KMS-11 (cell line): ENCODE results near the gene CCDC149.

Experiments
- H2AFZ ChIP-seq: fragments of 200-600 bp; sonication (generic); 2 replicates; pipeline ENCODE4 v1.6.1; 2016; ENCODE audit warnings: antibody characterized with exemption, mixed run types, low read depth
- H3K27ac ChIP-seq: fragments of 200-600 bp; sonication (generic); 2 replicates; pipeline ENCODE4 v1.6.1; 2016; ENCODE audit warnings: mild to moderate bottlenecking, mixed run types
- H3K27me3 ChIP-seq: fragments of 200-600 bp; sonication (generic); 2 replicates; pipeline ENCODE4 v1.6.1; 2017; ENCODE audit warnings: mild to moderate bottlenecking, low read depth, mixed run types, moderate library complexity; ENCODE audit not compliant: insufficient read depth
- H3K36me3 ChIP-seq: fragments of 200-600 bp; sonication (generic); 2 replicates; pipeline ENCODE4 v1.6.1; 2017; ENCODE audit warnings: mild to moderate bottlenecking, mixed run types; ENCODE audit not compliant: insufficient read depth
- H3K4me1 ChIP-seq: fragments of 200-600 bp; sonication (generic); 2 replicates; pipeline ENCODE4 v1.6.1; 2016; ENCODE audit warnings: mild to moderate bottlenecking, low read depth, mixed run types; ENCODE audit not compliant: poor library complexity, severe bottlenecking
- H3K4me2 ChIP-seq: fragments of 200-600 bp; sonication (generic); 2 replicates; pipeline ENCODE4 v1.7.0; 2016; ENCODE audit warnings: mild to moderate bottlenecking, mixed run types
- H3K4me3 ChIP-seq: fragments of 200-600 bp; sonication (generic); IDR thresholded peaks from 2 replicates; pipeline ENCODE4 v1.6.1; 2017; ENCODE audit warnings: low read depth, low read length, mixed read lengths; ENCODE audit not compliant: insufficient read depth
- H3K79me2 ChIP-seq: fragments of 200-600 bp; sonication (generic); 2 replicates; pipeline ENCODE4 v1.6.1; 2016; ENCODE audit warnings: low read depth, mixed run types; ENCODE audit not compliant: insufficient read depth
- H3K9ac ChIP-seq: fragments of 200-600 bp; sonication (generic); 2 replicates; pipeline ENCODE4 v1.6.1; 2016; ENCODE audit warnings: mild to moderate bottlenecking, mixed run types
- H4K20me1 ChIP-seq: fragments of 200-600 bp; sonication (generic); 2 replicates; pipeline ENCODE4 v1.6.1; 2016; ENCODE audit warnings: mild to moderate bottlenecking, mixed run types; ENCODE audit not compliant: insufficient read depth
- CTCF ChIP-seq: fragments of 200-600 bp; sonication (generic); conservative IDR thresholded peaks from 2 replicates; pipeline ENCODE4 v1.6.1; 2017; ENCODE audit warnings: low read depth, mild to moderate bottlenecking, antibody characterized with exemption, low read length, moderate library complexity, mixed read lengths

The CCDC149 gene

GRCh38 chr4:24917076-24917856, 4.4 kb upstream of the CCDC149 start:
- Histone ChIP-seq H3K36me3 (no peaks in the 10 kb centered on the region), H3K4me2 (no peak overlapping the region), H3K4me3 (no peak overlapping the region), H4K20me1 (no peaks in the 10 kb centered on the region), H3K4me1 (no peaks in the 10 kb centered on the region), H3K27me3 (no peaks in the 10 kb centered on the region), H3K27ac (no peak overlapping the region), H3K79me2 (no peaks in the 10 kb centered on the region), H3K9ac (no peak overlapping the region), H2AFZ (no peak overlapping the region)
- no peak for TF ChIP-seq CTCF

- H3K9ac ChIP-seq, result no peak overlapping the region
- no peak overlapping the region for H3K4me2 ChIP-seq
- no peak for TF ChIP-seq CTCF
- no peaks in the 10 kb centered on the region for H3K27me3 ChIP-seq
- H3K79me2 ChIP-seq, result no peaks in the 10 kb centered on the region
- no peak overlapping the region for H2AFZ ChIP-seq
- no peaks in the 10 kb centered on the region for H3K4me1 ChIP-seq
- H3K36me3 ChIP-seq, result no peaks in the 10 kb centered on the region
- no peaks in the 10 kb centered on the region for H4K20me1 ChIP-seq
- no peak overlapping the region for H3K27ac ChIP-seq
- no peak overlapping the region for H3K4me3 ChIP-seq
Observed at GRCh38 chr4:24915121-24915922, 2.5 kb upstream of the CCDC149 start.

- TF ChIP-seq CTCF, result no peak
- H3K9ac ChIP-seq, result no peak overlapping the region
- H3K4me1 ChIP-seq, result no peaks in the 10 kb centered on the region
- no peak overlapping the region for H2AFZ ChIP-seq
- no peaks in the 10 kb centered on the region for H4K20me1 ChIP-seq
- no peaks in the 10 kb centered on the region for H3K79me2 ChIP-seq
- H3K27ac ChIP-seq, result no peak overlapping the region
- no peaks in the 10 kb centered on the region for H3K36me3 ChIP-seq
- no peaks in the 10 kb centered on the region for H3K27me3 ChIP-seq
- no peak overlapping the region for H3K4me3 ChIP-seq
- no peak overlapping the region for H3K4me2 ChIP-seq
Observed at GRCh38 chr4:24914460-24914859, 1.6 kb upstream of the CCDC149 start.

GRCh38 chr4:24913119-24913485, 260 bp upstream of the CCDC149 start:
- H3K27ac ChIP-seq, result no peak overlapping the region

More at GRCh38 chr4:24913119-24913485, 260 bp upstream of the CCDC149 start:
- Histone ChIP-seq H2AFZ (peak overlapping the region; percentile 90), H3K4me3 (peak overlapping the region; percentile 33), H4K20me1 (no peaks in the 10 kb centered on the region), H3K9ac (peak overlapping the region; percentile 30; the same call in 1 of the 2 replicates), H3K79me2 (no peaks in the 10 kb centered on the region), H3K27me3 (no peaks in the 10 kb centered on the region), H3K4me2 (peak overlapping the region; percentile 39; the same call in 1 of the 2 replicates), H3K36me3 (no peaks in the 10 kb centered on the region), H3K4me1 (no peaks in the 10 kb centered on the region)
- TF ChIP-seq CTCF, result no peak
